ENCODE measurements around the gene CORO7. TPM values are rescaled to one million over a fixed set of nuclear protein-coding genes. Genes with fewer than 3 reads are reported as not detected.

The CORO7 gene
- total RNA-seq, 4 donors from 2014 or later, result 5.7 to 15.3 (median 7.2) TPM

GRCh38 chr16:4412854-4413253, 3.5 kb downstream of the CORO7 start:
- Histone ChIP-seq H3K4me1 (peaks cover 3 to 13% of the 10 kb centered on the region in 2 donors), H3K36me3 (no peaks in the 10 kb centered on the region), H3K27ac (no peak overlapping the region), H3K4me3 (no peak overlapping the region), H3K9me3 (no peaks in the 10 kb centered on the region), H3K27me3 (no peaks in the 10 kb centered on the region)
- ATAC-seq, result no peak
- no peak for TF ChIP-seq POLR2A (IDR thresholded peaks at IDR 0.05)
- no peak for TF ChIP-seq CTCF (IDR thresholded peaks at IDR 0.05 in 4 of 5, conservative IDR thresholded peaks at IDR 0.05 in 1 of 5)
- intact Hi-C loops (cut with DNase I; ENCODE audit: low total_unique reads) (no loop called here), in situ Hi-C loops (cut with MboI; ENCODE audit: low sequenced_read_pairs in 4 of 4) (loop anchor here in 3 of 4 donors (10.0 kb wide), 2 partner anchors 58 to 128 kb away; partner anchors contain the start of gene PAM16 (in 2 of the 3))
- DNase-seq, result no peak

GRCh38 chr16:4412159-4412558, 4.2 kb downstream of the CORO7 start:
- ATAC-seq (no peak), DNase-seq (no peak)
- Histone ChIP-seq H3K27ac (no peak overlapping the region), H3K9me3 (no peaks in the 10 kb centered on the region), H3K36me3 (peaks cover 0 to 5% of the 10 kb centered on the region in 2 donors), H3K4me1 (peaks cover 0 to 13% of the 10 kb centered on the region in 2 donors), H3K4me3 (no peak overlapping the region), H3K27me3 (no peaks in the 10 kb centered on the region)
- intact Hi-C loops (cut with DNase I; ENCODE audit: low total_unique reads), result no loop called here
- TF ChIP-seq POLR2A (IDR thresholded peaks at IDR 0.05) (no peak), CTCF (IDR thresholded peaks at IDR 0.05 in 4 of 5, conservative IDR thresholded peaks at IDR 0.05 in 1 of 5) (no peak)
- in situ Hi-C loops (cut with MboI; ENCODE audit: low sequenced_read_pairs in 4 of 4), result loop anchor here in 3 of 4 donors (10.0 kb wide), 2 partner anchors 57 to 127 kb away; partner anchors contain the start of gene PAM16 (in 2 of the 3)

GRCh38 chr16:4411684-4412083, 4.7 kb downstream of the CORO7 start:
- Histone ChIP-seq H3K9me3 (no peaks in the 10 kb centered on the region), H3K4me3 (no peak overlapping the region), H3K4me1 (peaks cover 0 to 13% of the 10 kb centered on the region in 2 donors), H3K27me3 (no peaks in the 10 kb centered on the region), H3K36me3 (peaks cover 0 to 9% of the 10 kb centered on the region in 2 donors), H3K27ac (peak overlapping the region in 1 of 4 donors; percentile 18)
- in situ Hi-C loops (cut with MboI; ENCODE audit: low sequenced_read_pairs in 4 of 4) (loop anchor here in 3 of 4 donors (10.0 kb wide), 2 partner anchors 57 to 127 kb away; partner anchors contain the start of gene PAM16 (in 2 of the 3)), intact Hi-C loops (cut with DNase I; ENCODE audit: low total_unique reads) (no loop called here)
- DNase-seq, result no peak
- no peak for ATAC-seq
- no peak for TF ChIP-seq POLR2A (IDR thresholded peaks at IDR 0.05)
- no peak for TF ChIP-seq CTCF (IDR thresholded peaks at IDR 0.05 in 4 of 5, conservative IDR thresholded peaks at IDR 0.05 in 1 of 5)

GRCh38 chr16:4410335-4411075, 5.9 kb downstream of the CORO7 start:
- intact Hi-C loops (cut with DNase I; ENCODE audit: low total_unique reads), result no loop called here
- no peaks in the 10 kb centered on the region for H3K9me3 ChIP-seq
- H3K36me3 ChIP-seq, result peaks cover 0 to 18% of the 10 kb centered on the region in 2 donors
- TF ChIP-seq POLR2A (IDR thresholded peaks at IDR 0.05), result no peak
- TF ChIP-seq CTCF (IDR thresholded peaks at IDR 0.05 in 4 of 5, conservative IDR thresholded peaks at IDR 0.05 in 1 of 5), result no peak
- no peak overlapping the region for H3K4me3 ChIP-seq
- H3K4me1 ChIP-seq, result peaks cover 0 to 11% of the 10 kb centered on the region in 2 donors
- no peak for ATAC-seq
- DNase-seq, result no peak
- H3K27ac ChIP-seq, result no peak overlapping the region
- H3K27me3 ChIP-seq, result no peaks in the 10 kb centered on the region
- in situ Hi-C loops (cut with MboI; ENCODE audit: low sequenced_read_pairs in 4 of 4), result loop anchor here in 3 of 4 donors (10.0 kb wide), 2 partner anchors 56 to 126 kb away; partner anchors contain the start of gene PAM16 (in 2 of the 3)
